NCI-H146 (cell line): ENCODE measurements around the gene CAMTA1.
"Not testable (repeated sequence)": the region's sequence is repeated elsewhere in the genome, so short reads cannot be mapped to it uniquely, and the experiment has no call there.

Source experiments
- DNase-seq: peaks from one replicate; lab custom pipeline; 2025; lab: John Stamatoyannopoulos, UW

Gene CAMTA1

GRCh38 chr1:7369866-7370265 is 584.6 kb downstream of the CAMTA1 start:
- no peak for DNase-seq

GRCh38 chr1:7371926-7372325 is 586.7 kb downstream of the CAMTA1 start:
- no peak for DNase-seq

- no peak for DNase-seq
These were observed 587.3 kb downstream of the CAMTA1 start for GRCh38 chr1:7372477-7373120.

- no peak for DNase-seq
These were observed 588.0 kb downstream of the CAMTA1 start for GRCh38 chr1:7373251-7373650.

GRCh38 chr1:7373876-7374562 is 588.8 kb downstream of the CAMTA1 start:
- no peak for DNase-seq

- DNase-seq, result no peak
These were observed 589.4 kb downstream of the CAMTA1 start for GRCh38 chr1:7374563-7375160.

GRCh38 chr1:7375329-7375728 is 590.1 kb downstream of the CAMTA1 start:
- DNase-seq, result peak; percentile 18

GRCh38 chr1:7375781-7376660 is 590.8 kb downstream of the CAMTA1 start:
- DNase-seq, result no peak

GRCh38 chr1:7376676-7377075 is 591.4 kb downstream of the CAMTA1 start:
- no peak for DNase-seq

GRCh38 chr1:7378346-7379130 is 593.3 kb downstream of the CAMTA1 start:
- DNase-seq, result no peak

GRCh38 chr1:7379441-7379971 is 594.3 kb downstream of the CAMTA1 start:
- DNase-seq, result peak; percentile 56

GRCh38 chr1:7380068-7380467 is 594.8 kb downstream of the CAMTA1 start:
- DNase-seq, result not testable (repeated sequence)

GRCh38 chr1:7380712-7381111 is 595.5 kb downstream of the CAMTA1 start:
- no peak for DNase-seq

- DNase-seq, result not testable (repeated sequence)
These were observed 596.5 kb downstream of the CAMTA1 start for GRCh38 chr1:7381729-7382128.

GRCh38 chr1:7382971-7383370 is 597.7 kb downstream of the CAMTA1 start:
- no peak for DNase-seq

GRCh38 chr1:7383671-7384520 is 598.6 kb downstream of the CAMTA1 start:
- no peak for DNase-seq

GRCh38 chr1:7384679-7385078 is 599.4 kb downstream of the CAMTA1 start:
- no peak for DNase-seq

GRCh38 chr1:7385471-7386225 is 600.4 kb downstream of the CAMTA1 start:
- DNase-seq, result no peak

GRCh38 chr1:7386226-7387052 is 601.2 kb downstream of the CAMTA1 start:
- DNase-seq, result no peak
